ENCODE results near the gene PODNL1. TPM values are rescaled to one million over a fixed set of nuclear protein-coding genes. Genes with fewer than 3 reads are reported as not detected.

The PODNL1 gene, protein sequence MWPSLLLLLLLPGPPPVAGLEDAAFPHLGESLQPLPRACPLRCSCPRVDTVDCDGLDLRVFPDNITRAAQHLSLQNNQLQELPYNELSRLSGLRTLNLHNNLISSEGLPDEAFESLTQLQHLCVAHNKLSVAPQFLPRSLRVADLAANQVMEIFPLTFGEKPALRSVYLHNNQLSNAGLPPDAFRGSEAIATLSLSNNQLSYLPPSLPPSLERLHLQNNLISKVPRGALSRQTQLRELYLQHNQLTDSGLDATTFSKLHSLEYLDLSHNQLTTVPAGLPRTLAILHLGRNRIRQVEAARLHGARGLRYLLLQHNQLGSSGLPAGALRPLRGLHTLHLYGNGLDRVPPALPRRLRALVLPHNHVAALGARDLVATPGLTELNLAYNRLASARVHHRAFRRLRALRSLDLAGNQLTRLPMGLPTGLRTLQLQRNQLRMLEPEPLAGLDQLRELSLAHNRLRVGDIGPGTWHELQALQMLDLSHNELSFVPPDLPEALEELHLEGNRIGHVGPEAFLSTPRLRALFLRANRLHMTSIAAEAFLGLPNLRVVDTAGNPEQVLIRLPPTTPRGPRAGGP
- 0.93 TPM for total RNA-seq
- long read RNA-seq, partial matches to known transcripts = 0 of 2 reads
- long read RNA-seq, other reads (novel, unspliced or antisense) = 2 of 2 reads

DNA sequence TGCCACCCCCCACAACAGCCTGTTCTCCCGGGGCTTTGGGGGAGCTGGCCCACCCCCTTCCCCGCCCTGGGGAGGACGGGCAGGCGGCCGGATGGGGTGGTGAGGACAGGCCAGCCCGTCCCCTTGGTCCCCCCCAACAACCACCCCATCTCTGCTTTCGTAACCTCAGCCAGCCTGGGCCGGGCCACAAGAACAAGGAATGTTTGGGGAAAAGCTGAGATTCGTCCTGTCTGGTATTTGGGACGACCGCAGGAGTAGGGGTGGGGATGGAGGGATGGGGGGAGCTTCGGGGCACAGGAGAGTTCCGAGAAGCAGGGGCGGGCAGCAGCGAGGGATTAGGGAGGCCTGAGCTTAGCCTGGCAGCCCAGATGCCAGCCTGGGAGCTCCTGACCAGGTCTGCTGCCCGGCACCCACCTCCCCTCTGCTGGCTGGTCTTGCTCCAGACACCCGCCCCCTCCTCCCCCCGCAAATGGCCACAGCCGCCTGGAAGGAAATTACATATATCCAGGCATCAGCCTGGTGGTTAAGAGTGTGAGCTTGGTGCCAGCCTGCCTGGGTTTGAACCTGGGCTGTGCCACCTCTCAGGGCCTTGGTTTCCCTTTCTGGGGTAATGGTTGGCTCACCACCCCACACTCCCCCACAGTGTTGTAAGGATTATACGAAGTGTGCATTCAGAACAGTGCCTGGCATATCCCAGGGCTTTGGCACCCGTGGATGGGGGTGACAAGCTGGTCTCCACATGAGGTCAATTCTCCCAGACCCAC is at the start of gene PODNL1:
Gene PODNL1 (minus strand): TSS at position 117 of the 764 bp plus-strand sequence. CDS start 236 bp downstream, outside the sequence.
- no peak for DNase-seq (ENCODE audit: low spot score)

DNA sequence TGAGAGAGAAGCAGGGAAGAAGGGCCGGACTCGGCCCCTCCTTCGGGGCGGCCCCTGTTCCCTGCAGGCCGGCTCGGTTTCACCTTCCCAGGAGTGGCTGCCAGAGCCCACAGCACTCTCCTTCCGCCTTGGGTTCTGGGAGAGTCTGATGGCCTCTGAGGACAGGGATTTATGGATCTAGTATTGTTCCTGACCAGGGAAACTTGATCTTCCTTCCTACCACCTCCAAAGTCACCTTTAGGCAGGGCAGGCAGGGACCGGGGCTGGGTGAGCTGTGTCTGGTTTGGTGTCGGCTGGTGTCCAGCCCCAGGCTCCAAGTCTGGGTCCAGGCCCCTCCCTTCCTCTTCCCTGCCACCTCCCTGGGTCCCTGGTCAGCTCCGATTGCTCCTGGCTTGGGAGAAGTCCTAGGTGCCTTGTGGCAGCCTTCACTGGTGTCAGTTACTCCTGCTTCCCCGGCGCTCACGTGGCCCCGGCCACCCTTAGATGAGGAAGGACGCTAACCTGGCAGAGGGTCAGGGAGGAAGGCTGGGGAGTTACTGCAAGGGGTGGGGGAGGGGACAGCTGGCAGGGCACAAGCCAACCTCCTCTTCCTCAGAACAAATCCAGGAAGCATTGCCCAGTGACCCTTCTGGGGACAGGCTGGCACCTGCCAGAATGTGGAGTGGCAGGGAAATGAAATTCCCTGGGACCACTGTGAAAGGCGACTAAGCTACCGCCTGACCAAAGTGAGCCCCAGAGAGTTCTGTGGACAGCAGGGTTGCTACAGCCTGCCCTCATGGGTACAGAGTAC is 49.1 kb upstream of the PODNL1 start:
- DNase-seq (ENCODE audit: low spot score) = no peak

DNA sequence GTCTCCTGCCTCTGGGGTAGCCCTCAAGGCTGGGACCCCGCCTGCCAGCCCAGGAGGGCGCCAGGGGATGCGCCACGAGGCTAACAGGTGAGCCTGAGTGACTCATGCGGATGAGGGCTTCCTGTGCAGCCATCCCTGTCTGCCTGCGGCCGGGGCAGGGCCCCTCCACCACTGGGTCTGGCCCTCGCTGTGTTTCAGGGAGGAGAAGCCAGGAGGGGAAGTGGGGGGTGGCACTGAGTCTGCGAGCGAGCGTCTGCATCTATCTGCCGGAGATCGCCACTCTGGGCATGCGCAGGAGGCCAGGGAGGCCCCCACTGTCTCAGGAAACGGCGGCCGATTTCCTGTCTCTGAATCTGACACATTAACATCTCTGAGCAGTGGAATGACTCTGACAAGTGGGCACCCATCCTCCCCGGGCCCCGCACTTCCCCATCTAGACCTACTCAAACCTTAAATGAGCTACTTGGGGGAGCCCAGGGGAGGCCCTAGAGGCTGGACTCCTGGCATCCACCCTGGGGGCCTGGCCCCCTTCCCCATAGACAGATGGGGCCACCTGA is 48.2 kb upstream of the PODNL1 start:
- peak; percentile 94 for DNase-seq (ENCODE audit: low spot score)

DNA sequence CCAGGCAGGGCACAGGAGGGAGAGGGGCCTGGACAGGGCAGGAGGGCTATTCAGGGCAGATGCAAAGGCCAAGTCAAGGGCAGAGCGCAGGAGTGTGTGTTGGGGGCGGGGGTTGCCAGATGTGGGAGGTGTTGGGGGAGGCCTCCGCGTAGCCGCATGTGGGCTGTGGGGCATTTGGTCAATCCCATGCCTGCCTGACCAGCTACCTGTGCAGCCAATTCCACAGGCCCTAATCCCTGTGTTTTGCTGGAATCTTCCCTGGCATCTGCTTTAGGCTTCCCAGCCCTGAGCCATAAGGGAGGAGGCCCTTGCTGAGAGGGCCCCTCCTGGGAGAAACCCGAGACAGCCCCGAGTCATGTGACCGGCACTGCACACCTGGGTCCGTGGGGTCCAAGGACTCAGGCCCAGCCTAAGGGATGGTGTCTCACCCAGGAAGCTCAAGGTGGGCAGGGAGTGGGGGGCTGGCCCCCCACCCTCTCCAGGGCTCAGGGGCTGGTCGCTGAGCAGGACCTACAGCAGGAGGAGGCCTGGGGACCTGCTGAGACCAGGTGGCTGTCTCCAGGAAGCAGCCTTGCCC is 47.6 kb upstream of the PODNL1 start:
- DNase-seq (ENCODE audit: low spot score) = no peak

DNA sequence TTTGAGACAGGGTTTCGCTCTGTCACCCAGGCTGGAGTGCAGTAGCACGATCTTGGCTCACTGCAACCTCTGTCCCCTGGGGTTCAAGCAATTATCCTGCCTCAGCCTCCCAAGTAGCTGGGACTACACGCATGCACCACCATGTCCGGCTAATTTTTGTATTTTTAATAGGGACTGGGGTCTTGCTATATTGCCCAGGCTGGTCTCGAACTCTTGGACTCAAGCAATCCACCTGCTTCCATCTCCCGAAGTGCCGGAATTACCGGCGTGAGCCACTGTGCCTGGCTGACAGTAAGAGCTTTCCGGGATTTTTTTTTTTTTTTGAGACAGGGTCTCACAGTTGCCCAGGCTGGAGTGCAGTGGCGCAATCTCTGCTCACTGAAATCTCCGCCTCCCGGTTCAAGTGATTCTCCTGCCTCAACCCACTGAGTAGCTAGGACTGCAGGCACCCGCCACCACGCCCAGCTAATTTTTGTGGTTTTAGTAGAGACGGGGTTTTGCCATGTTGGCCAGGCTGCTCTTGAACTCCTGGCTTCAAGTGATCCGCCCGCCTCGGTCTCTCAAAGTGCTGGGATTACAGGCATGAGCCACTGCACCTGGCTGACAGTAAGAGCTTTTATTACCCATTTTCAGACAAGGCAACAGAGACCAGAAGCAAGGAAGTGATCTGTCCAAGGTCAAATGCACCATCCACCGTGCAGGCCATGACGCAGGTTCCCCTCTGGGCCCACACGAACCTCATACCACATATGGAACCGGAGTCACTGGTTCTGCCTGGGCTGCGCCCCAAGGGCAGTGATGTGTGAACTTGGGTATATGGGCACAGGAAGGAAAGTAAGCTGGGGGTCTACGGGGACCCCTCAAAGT is 46.9 kb upstream of the PODNL1 start:
- no peak for DNase-seq (ENCODE audit: low spot score)

DNA sequence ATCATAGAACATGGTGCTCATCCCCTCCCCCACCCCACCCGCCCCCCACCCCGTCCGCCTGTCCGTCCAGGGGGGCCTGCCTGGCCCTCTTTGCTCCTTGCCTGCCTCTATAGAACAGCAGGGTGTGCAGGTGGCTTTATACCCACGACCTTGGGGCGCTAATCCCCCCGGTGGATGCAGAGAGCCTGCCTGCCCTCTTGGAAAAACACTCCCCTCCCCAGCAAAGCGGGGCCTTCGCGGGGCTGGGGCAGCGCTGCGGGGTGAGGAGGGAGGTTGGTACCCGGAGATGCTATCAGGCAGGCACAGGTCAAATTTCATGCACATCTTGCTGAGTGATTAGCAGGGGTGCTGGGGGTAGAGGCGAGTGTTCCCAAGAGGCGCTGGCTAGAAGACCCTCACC is 46.0 kb upstream of the PODNL1 start:
- DNase-seq (ENCODE audit: low spot score) = no peak

DNA sequence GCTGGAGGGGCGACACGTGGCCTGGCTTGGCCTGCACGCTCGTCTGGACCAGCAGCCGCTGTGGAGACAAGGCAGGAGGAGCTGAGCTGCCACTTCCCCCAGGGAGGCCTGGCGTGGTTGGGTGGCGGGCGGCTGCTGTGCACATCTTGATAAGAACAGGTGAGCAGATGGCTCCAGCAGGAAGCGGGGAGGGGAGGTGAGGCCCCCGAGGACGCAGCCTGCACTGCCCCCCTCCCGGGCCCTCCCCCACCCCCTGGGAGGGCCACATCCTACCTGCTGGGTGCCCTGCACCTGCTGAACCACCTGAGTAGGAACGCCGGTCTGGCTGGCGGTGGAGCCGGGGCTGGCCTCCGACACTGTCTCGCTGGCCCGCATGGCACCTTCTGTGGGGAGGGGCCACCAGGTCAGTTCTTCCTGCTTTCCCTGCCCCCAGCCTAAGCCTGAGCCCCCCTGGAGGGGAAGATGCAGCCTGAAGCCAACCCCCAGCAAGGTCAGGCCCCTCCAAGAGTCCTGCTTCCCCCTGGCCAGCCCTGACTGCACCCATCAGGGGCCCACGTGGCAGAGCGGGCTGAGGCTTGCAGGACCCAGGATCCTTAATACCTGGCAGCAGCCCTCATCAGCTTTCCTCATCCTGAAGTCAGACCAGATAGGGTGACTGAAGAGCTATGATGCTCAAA is 45.1 kb upstream of the PODNL1 start:
- no peak for DNase-seq (ENCODE audit: low spot score)

DNA sequence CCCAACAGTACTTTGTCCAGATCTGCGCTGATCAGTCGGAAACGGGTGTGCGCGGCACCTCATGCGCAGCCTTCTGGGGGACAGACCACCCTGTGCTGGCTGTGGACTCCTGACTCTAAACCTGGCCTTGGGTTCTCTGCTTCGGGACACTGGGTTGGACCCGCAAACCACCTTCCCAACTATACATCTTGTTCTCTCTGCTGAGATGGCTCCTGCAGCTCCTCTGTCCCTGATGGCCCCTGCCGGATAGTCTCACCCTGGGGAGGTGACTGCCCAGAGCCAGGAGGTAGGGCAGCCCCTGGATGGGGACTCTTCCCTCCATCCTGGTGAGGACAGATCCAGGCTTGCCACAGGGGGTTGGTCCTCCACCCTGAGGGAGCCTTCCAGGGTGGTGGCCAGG is 44.6 kb upstream of the PODNL1 start:
- DNase-seq (ENCODE audit: low spot score) = no peak

DNA sequence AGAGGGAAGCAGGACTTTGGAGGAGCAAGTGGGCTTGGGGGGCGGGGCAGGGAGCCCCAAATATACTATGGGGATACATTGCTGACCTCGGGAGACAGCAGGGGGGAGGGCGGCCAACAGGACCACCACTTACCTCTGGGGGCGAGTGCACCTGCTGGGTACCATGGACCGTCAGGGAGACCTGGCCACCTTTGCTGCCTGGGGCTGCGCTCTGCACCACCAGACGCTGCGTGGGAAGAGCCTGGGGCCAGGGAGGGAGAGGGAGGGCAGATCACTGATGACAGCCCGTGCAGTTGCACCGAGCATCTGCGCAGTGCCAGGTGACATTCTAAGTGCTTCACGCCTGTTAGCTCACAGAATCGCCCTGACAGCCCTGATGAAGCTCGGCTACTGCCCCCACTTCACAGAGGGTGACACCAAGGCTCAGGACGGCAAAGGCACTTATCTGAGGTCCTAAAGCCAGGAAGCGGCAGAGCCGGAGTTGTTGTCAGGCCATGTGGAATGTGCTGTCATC is 43.8 kb upstream of the PODNL1 start:
- DNase-seq (ENCODE audit: low spot score) = no peak

DNA sequence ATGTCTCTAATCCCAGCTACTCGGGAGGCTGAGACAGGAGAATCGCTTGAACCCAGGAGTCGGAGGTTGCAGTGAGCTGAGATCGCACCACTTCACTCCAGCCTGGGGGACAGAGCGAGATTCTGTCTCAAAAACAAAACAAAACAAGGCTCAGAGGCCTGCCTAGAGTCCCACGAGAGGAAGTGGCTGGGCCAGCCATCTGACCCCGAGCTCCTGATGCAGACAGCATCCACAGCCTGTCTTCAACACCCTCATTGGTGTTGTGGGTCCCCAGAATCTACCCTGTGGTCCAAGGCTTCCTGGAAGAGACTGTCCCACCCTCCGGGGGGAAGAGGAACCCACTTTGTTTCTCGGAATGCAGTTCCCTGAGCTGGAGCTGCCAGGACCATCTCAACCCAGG is 43.2 kb upstream of the PODNL1 start:
- DNase-seq (ENCODE audit: low spot score) = no peak

DNA sequence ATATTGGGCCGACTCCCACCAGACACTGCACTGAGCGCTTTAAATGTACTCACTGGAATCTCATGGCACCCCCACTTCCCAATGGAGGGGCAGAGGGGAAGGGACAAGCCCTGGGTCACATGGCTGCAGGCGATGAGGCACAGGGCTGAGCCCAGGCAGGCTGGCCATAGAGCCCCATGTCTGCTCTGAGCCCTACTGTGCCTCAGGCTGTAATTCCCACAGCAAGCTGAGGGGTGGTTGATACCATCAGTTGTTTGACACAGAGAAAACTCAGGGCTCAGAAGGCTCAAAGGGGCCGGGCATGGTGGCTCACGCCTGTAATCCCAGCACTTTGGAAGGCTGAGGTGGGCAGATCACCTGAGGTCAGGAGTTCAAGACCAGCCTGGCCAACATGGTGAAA is 42.8 kb upstream of the PODNL1 start:
- no peak for DNase-seq (ENCODE audit: low spot score)

DNA sequence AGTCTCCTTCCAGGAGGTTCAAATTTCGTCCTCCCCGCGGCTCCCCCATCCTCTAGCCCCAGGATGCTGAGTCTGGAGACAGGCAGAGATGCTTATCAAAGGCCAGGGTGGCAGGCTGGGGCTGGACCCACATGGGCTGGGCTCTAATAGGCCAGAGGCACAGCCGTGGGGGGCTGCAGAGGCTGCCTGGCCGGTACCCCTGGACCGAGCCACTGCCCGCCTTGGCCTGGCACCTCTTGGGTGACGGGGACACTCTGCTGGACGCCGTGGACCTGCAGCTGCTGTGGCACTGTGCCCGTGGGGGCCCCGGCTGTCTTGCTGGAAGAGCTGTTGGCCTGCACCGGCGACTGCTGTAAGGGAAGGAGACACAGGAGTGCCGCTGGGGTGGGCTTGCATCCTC is 42.1 kb upstream of the PODNL1 start:
- DNase-seq (ENCODE audit: low spot score) = no peak

DNA sequence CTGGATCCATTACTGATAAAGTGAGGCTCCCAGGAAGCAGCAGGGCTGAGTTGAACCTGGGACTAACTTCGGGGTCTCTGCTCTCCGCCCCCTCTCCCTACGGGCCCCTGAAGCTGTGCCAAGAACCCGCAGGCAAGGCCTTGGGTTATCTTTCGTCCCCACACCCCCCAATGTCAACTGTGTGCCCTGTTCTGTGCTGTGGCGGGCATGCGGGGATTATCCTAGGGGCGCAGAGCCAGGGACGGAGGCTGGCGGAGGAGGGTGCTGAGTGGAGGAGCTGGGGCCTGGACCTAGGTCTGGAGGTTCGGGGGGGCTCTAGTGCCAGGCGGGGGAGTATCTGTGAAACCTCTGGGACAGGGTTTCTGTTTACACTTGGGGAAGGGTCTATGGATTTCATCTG is 41.5 kb upstream of the PODNL1 start:
- no peak for DNase-seq (ENCODE audit: low spot score)

DNA sequence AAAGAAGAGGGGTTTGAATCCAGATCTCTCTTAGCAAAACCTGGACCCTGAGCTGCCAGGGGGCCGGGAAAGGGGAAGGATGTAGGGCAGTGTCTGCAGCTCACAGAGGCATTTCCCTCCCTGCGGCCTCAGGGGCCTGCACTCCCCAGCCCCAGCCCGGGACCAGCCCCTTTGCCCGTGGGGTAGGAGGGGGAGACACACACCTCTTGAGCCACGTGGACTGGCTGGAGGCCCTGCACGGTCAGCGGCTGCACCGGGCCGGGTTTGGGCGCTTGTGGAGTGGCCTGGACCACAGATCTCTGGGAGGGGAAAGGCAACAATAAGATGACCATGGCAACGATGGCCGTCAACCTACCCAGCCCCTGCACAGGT is 41.0 kb upstream of the PODNL1 start:
- no peak for DNase-seq (ENCODE audit: low spot score)

DNA sequence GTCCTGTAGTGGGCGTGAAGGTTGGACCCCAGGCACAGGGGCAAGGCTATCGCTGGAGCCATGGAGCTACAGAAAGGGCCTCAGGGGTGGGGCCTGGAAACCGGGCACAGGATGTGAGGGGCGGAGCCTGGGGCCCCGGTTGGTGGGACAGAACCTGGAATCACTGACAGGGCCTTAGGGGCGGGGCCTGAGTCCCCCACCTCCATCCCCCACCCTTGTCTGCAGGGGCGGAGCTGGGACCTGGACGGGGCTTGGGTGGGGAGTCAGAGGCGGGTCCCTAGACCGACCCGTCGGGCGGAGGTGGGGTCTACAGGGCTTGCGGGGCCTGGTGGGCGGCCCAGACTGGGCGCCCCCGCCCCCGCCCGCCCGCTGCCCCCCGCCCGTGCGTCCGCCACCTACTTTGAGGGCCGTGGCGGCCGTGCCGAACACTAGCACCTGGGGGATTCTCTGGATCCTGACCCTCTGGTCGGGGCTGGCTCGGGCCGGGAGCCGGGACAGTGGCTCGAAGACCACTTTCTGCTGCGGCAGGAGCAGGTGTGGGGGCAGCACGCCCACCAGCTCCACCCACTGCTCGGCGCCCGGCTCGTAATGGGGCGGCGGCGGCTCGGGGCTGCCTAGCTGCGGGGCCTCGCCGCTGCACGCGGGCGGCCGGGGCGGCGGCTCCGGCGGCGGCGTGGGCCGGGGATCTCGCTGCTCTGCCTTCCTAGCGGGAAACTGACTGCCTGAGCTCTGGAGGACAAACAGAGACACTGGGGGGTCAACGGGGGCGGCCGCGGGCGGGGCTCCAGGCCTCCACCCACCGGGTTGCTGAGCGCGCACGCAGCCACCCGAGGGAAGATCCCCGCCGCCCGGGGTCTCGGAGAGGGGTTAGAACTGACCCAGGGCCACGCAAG is 40.4 kb upstream of the PODNL1 start:
- no peak for DNase-seq (ENCODE audit: low spot score)

DNA sequence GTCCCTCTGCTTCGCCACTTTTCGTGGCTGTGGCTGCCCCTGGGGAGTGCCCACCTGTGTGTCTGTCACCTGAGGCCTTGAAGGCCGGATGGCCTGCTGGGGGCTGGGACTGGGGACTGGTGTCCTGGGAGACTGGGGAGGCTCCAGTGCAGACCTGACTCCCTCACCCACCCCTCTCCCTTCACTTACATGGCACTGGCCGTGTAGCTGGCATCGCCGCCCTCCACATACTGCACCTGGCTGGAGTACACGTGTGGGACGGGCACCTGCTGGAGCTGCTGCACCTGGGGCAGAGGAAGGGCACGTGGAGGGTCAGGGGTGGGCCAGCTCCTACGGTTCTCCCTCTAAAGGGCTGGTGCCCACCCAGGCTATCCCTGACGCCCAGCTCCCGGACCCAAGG is 39.6 kb upstream of the PODNL1 start:
- DNase-seq (ENCODE audit: low spot score) = no peak

DNA sequence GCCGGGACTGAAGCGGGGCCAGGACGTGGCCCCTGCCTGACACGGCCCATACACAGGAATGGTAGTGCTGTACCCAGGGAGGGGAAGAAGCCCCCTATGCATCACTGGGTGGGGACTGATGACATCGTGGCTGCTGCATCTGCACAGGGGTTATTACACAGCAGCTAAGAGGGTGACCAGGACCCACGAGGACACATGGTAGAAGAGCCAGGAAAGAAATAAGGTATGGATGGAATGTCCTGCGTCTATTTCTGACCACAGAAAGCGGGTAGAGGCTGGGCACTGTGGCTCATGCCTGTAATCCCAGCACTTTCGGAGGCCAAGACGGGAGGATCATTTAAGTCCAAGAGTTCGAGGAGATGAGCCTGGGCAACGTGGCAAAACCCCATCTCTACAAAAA is 38.2 kb upstream of the PODNL1 start:
- DNase-seq (ENCODE audit: low spot score) = no peak

DNA sequence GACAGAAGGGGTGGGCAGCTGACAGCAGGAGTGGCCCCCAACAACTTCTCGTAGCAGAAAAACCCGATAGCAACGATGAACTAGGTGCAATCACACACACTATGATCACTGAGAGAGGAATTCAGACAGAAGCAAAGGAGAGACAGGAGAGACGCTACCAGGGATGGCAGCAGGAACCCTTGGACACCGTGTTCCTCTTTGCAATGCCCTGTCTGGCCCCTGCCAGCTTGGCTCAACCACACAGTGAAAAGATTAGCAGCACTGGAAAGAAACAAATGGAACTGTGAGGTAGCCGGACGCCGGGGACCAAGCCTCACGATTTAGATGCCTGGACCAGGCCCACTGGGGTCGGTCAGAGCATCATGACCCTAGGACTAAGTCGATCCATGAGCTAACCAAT is 37.7 kb upstream of the PODNL1 start:
- DNase-seq (ENCODE audit: low spot score) = no peak
